ENCODE data around the gene HSD17B3.

Gene HSD17B3

GRCh38 chr9:96209407-96210271 is 92.3 kb downstream of the HSD17B3 start:
- no peak overlapping the region for H3K4me3 ChIP-seq (ENCODE audit: low read depth, low read length)
- no peak for TF ChIP-seq CTCF (IDR thresholded peaks at IDR 0.05; ENCODE audit: low read depth, low read length, missing control alignments)
- no peak for DNase-seq (ENCODE audit: low read depth)

- no peak overlapping the region for H3K4me3 ChIP-seq (ENCODE audit: low read depth, low read length)
- no peak for DNase-seq (ENCODE audit: low read depth)
- TF ChIP-seq CTCF (IDR thresholded peaks at IDR 0.05; ENCODE audit: low read depth, low read length, missing control alignments), result no peak
Observed at GRCh38 chr9:96206156-96206751, 95.7 kb downstream of the HSD17B3 start.

GRCh38 chr9:96204853-96205252 is 97.1 kb downstream of the HSD17B3 start:
- DNase-seq (ENCODE audit: low read depth), result no peak
- TF ChIP-seq CTCF (IDR thresholded peaks at IDR 0.05; ENCODE audit: low read depth, low read length, missing control alignments), result no peak
- H3K4me3 ChIP-seq (ENCODE audit: low read depth, low read length), result no peak overlapping the region

GRCh38 chr9:96203867-96204501 is 98.0 kb downstream of the HSD17B3 start:
- no peak overlapping the region for H3K4me3 ChIP-seq (ENCODE audit: low read depth, low read length)
- no peak for TF ChIP-seq CTCF (IDR thresholded peaks at IDR 0.05; ENCODE audit: low read depth, low read length, missing control alignments)
- no peak for DNase-seq (ENCODE audit: low read depth)

GRCh38 chr9:96202971-96203780 is 98.8 kb downstream of the HSD17B3 start:
- TF ChIP-seq CTCF (IDR thresholded peaks at IDR 0.05; ENCODE audit: low read depth, low read length, missing control alignments), result no peak
- DNase-seq (ENCODE audit: low read depth), result no peak
- no peak overlapping the region for H3K4me3 ChIP-seq (ENCODE audit: low read depth, low read length)

GRCh38 chr9:96201140-96201539 is 100.8 kb downstream of the HSD17B3 start:
- TF ChIP-seq CTCF (IDR thresholded peaks at IDR 0.05; ENCODE audit: low read depth, low read length, missing control alignments), result no peak
- no peak for DNase-seq (ENCODE audit: low read depth)
- H3K4me3 ChIP-seq (ENCODE audit: low read depth, low read length), result no peak overlapping the region

Data from GM12864 (cell line).